Spleen (tissue), 7 donors: Measurements from ENCODE around the gene NIPBL.

Source experiments
- CTCF ChIP-seq, 11 experiments: fragments of 200-600 bp in 7 of 11; fragments of 450-650 bp in 4 of 11; sonication (generic) in 4 of 11; IDR thresholded peaks in 8 of 11; conservative IDR thresholded peaks in 3 of 11; 1 replicate in 7 of 11; 2 replicates in 4 of 11; pipeline versions ENCODE4 v1.4.0 to v1.8.0; 2016 to 2021; ENCODE audit warnings: antibody characterized with exemption in 11 of 11, inconsistent platforms in 4 of 11, mild to moderate bottlenecking in 1 of 11
- POLR2A ChIP-seq, 3 donors: fragments of 450-650 bp; IDR thresholded peaks; one replicate each; pipeline ENCODE4 v1.5.1; 2017; ENCODE audit warnings: antibody characterized with exemption in 3 of 3, mild to moderate bottlenecking in 1 of 3
- donor health status: DM: no; HTN: no; CAD: no; lungs with moderate emphysema.
- donor health status: DM: no; HTN: no; CAD: no.
- donor health status: DM: no; HTN: no; CAD: no.

GRCh38 chr5:37090781-37091180 is 214.2 kb downstream of the NIPBL start:
- TF ChIP-seq CTCF (IDR thresholded peaks at IDR 0.05 in 8 of 11, conservative IDR thresholded peaks at IDR 0.05 in 3 of 11) (no peak), POLR2A (IDR thresholded peaks at IDR 0.05) (no peak)
